ENCODE measurements around the gene LRRC28.

Gene LRRC28

GRCh38 chr15:99331381-99331780 lies 80.1 kb downstream of the LRRC28 start:
- ChIA-PET CTCF (no interaction called here), POLR2A (no interaction called here)
- Histone ChIP-seq H3K4me1 (ENCODE audit: control insufficient read depth, insufficient read depth, low read length) (no peaks in the 10 kb centered on the region), H3K9me3 (ENCODE audit: control insufficient read depth, insufficient read depth, low read depth, low read length) (no peaks in the 10 kb centered on the region), H3K4me3 (ENCODE audit: low read depth, low read length) (no peak overlapping the region), H3K36me3 (ENCODE audit: control insufficient read depth in 2 of 2, insufficient read depth in 1 of 2, low read length in 2 of 2) (no peaks in the 10 kb centered on the region), H3K27ac (ENCODE audit: extremely low read depth, low read depth, low read length) (no peak overlapping the region)
- TF ChIP-seq ZNF146 (tag by site-specific recombination; IDR thresholded peaks at IDR 0.05) = no peak
- no peak for TF ChIP-seq ZNF274 (IDR thresholded peaks at IDR 0.05; ENCODE audit: low read length)
- TF ChIP-seq ZNF274 (tag by site-specific recombination; IDR thresholded peaks at IDR 0.05; ENCODE audit: borderline replicate concordance) = no peak
- no peak for TF ChIP-seq ZBTB48 (tag by site-specific recombination; IDR thresholded peaks at IDR 0.05)
- no peak for TF ChIP-seq CTCF (tag by site-specific recombination; IDR thresholded peaks at IDR 0.05)
- TF ChIP-seq ZSCAN23 (tag by site-specific recombination; IDR thresholded peaks at IDR 0.05) = no peak
- no peak for TF ChIP-seq KLF16 (tag by site-specific recombination; IDR thresholded peaks at IDR 0.05)
- no peak for TF ChIP-seq ZNF660 (tag by site-specific recombination; IDR thresholded peaks at IDR 0.05)
- TF ChIP-seq WT1 (tag by site-specific recombination; IDR thresholded peaks at IDR 0.05) = no peak
- TF ChIP-seq PRDM6 (tag by site-specific recombination; IDR thresholded peaks at IDR 0.05) = no peak
- no peak for TF ChIP-seq ZNF76 (tag by site-specific recombination; IDR thresholded peaks at IDR 0.05; ENCODE audit: borderline replicate concordance, low read depth)
- TF ChIP-seq ZNF530 (tag by site-specific recombination; IDR thresholded peaks at IDR 0.05; ENCODE audit: low read depth) = no peak
- TF ChIP-seq ZNF324 (tag by site-specific recombination; IDR thresholded peaks at IDR 0.05) = no peak
- no peak for TF ChIP-seq ZNF184 (tag by site-specific recombination; IDR thresholded peaks at IDR 0.05)
- no peak for TF ChIP-seq ZSCAN30 (tag by site-specific recombination; IDR thresholded peaks at IDR 0.05)

GRCh38 chr15:99333413-99333812 lies 82.1 kb downstream of the LRRC28 start:
- POLR2A ChIA-PET = no interaction called here
- Histone ChIP-seq H3K4me3 (ENCODE audit: low read depth, low read length) (no peak overlapping the region), H3K9me3 (ENCODE audit: control insufficient read depth, insufficient read depth, low read depth, low read length) (no peaks in the 10 kb centered on the region), H3K4me1 (ENCODE audit: control insufficient read depth, insufficient read depth, low read length) (no peaks in the 10 kb centered on the region), H3K27ac (ENCODE audit: extremely low read depth, low read depth, low read length) (no peak overlapping the region), H3K36me3 (ENCODE audit: control insufficient read depth in 2 of 2, insufficient read depth in 1 of 2, low read length in 2 of 2) (peaks cover 0 to 3% of the 10 kb centered on the region in 2 experiments; a peak in 1 of 3 replicates)
- TF ChIP-seq ZNF623 (tag by site-specific recombination; IDR thresholded peaks at IDR 0.05) = no peak
- CTCF ChIA-PET = interaction anchor here (0.8 to 1.4 kb wide), 2 partner anchors 11 kb away, joined by 4 read pairs; no protein-coding TSS in a partner anchor

GRCh38 chr15:99333981-99334380 lies 82.7 kb downstream of the LRRC28 start:
- H3K4me3 ChIP-seq (ENCODE audit: low read depth, low read length) = no peak overlapping the region
- TF ChIP-seq ZNF221 (tag by site-specific recombination; IDR thresholded peaks at IDR 0.05; ENCODE audit: borderline replicate concordance) = no peak
- TF ChIP-seq SETDB1 (IDR thresholded peaks at IDR 0.05; ENCODE audit: insufficient read length, low read length) = no peak
- TF ChIP-seq, protein P1, sequence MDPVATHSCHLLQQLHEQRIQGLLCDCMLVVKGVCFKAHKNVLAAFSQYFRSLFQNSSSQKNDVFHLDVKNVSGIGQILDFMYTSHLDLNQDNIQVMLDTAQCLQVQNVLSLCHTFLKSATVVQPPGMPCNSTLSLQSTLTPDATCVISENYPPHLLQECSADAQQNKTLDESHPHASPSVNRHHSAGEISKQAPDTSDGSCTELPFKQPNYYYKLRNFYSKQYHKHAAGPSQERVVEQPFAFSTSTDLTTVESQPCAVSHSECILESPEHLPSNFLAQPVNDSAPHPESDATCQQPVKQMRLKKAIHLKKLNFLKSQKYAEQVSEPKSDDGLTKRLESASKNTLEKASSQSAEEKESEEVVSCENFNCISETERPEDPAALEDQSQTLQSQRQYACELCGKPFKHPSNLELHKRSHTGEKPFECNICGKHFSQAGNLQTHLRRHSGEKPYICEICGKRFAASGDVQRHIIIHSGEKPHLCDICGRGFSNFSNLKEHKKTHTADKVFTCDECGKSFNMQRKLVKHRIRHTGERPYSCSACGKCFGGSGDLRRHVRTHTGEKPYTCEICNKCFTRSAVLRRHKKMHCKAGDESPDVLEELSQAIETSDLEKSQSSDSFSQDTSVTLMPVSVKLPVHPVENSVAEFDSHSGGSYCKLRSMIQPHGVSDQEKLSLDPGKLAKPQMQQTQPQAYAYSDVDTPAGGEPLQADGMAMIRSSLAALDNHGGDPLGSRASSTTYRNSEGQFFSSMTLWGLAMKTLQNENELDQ (tag by site-specific recombination; IDR thresholded peaks at IDR 0.05; ENCODE audit: low read depth) = no peak
- no peak for TF ChIP-seq ZNF341 (tag by site-specific recombination; IDR thresholded peaks at IDR 0.05; ENCODE audit: low read depth)
- TF ChIP-seq ZNF266 (tag by site-specific recombination; IDR thresholded peaks at IDR 0.05; ENCODE audit: low read depth) = no peak
- TF ChIP-seq ZNF433 (tag by site-specific recombination; IDR thresholded peaks at IDR 0.05; ENCODE audit: low read depth) = no peak
- POLR2A ChIA-PET = no interaction called here
- no peaks in the 10 kb centered on the region for H3K9me3 ChIP-seq (ENCODE audit: control insufficient read depth, insufficient read depth, low read depth, low read length)
- no peaks in the 10 kb centered on the region for H3K4me1 ChIP-seq (ENCODE audit: control insufficient read depth, insufficient read depth, low read length)
- CTCF ChIA-PET = interaction anchor here (0.8 to 1.4 kb wide), 4 partner anchors 10 to 370 kb away, joined by 3 to 4 read pairs (median 4); no protein-coding TSS in a partner anchor
- peaks cover 0 to 3% of the 10 kb centered on the region in 2 experiments; a peak in 1 of 3 replicates for H3K36me3 ChIP-seq (ENCODE audit: control insufficient read depth in 2 of 2, insufficient read depth in 1 of 2, low read length in 2 of 2)
- H3K27ac ChIP-seq (ENCODE audit: extremely low read depth, low read depth, low read length) = no peak overlapping the region
